RWPE2 (cell line): ENCODE results near the gene PDZRN4.
"Not testable (repeated sequence)": the region's sequence is repeated elsewhere in the genome, so short reads cannot be mapped to it uniquely, and the experiment has no call there.

Experiments used
- ATAC-seq: fragments of 200-7000 bp; cut with Tn5 transposase; 3 replicates; pipeline ENCODE4 v1.9.1; 2021; ENCODE audit warnings: low read depth
- DNase-seq: peaks from one replicate; pipeline ENCODE4 v3.0.0-alpha.2; 2020; ENCODE audit warnings: low spot score
- H3K27ac ChIP-seq: fragments of 450-650 bp; 2 replicates; pipeline ENCODE4 v1.5.1; 2017; ENCODE audit warnings: mild to moderate bottlenecking; ENCODE audit not compliant: poor library complexity, severe bottlenecking
- H3K27me3 ChIP-seq: fragments of 250-450 bp; sonication (Bioruptor Pico); 2 replicates; pipeline ENCODE4 v1.5.1; 2021; ENCODE audit warnings: mild to moderate bottlenecking, moderate library complexity; ENCODE audit not compliant: insufficient read depth, poor library complexity, severe bottlenecking
- H3K36me3 ChIP-seq: fragments of 250-450 bp; sonication (Bioruptor Pico); 2 replicates; pipeline ENCODE4 v1.5.1; 2020; ENCODE audit warnings: low read depth, mild to moderate bottlenecking, moderate library complexity
- H3K4me1 ChIP-seq: fragments of 250-450 bp; sonication (Bioruptor Pico); 2 replicates; pipeline ENCODE4 v1.5.1; 2021; ENCODE audit warnings: mild to moderate bottlenecking, moderate library complexity; ENCODE audit not compliant: insufficient read depth, poor library complexity, severe bottlenecking
- H3K4me3 ChIP-seq: fragments of 250-450 bp; sonication (Bioruptor Pico); 2 replicates; pipeline ENCODE4 v1.5.1; 2021; ENCODE audit warnings: mild to moderate bottlenecking, moderate library complexity; ENCODE audit not compliant: severe bottlenecking
- H3K9me3 ChIP-seq: fragments of 250-450 bp; sonication (Bioruptor Pico); 2 replicates; pipeline ENCODE4 v1.5.1; 2021; ENCODE audit warnings: mild to moderate bottlenecking, moderate library complexity; ENCODE audit not compliant: severe bottlenecking
- CTCF ChIP-seq: fragments of 450-650 bp; IDR thresholded peaks from one replicate; pipeline ENCODE4 v1.5.1; 2017; ENCODE audit warnings: mild to moderate bottlenecking, moderate library complexity; ENCODE audit not compliant: poor library complexity, severe bottlenecking

Gene PDZRN4

GRCh38 chr12:41604830-41605229 is 416.7 kb downstream of the PDZRN4 start:
- H3K27ac ChIP-seq: no peak overlapping the region
- H3K36me3 ChIP-seq: no peaks in the 10 kb centered on the region
- no peaks in the 10 kb centered on the region for H3K4me1 ChIP-seq
- TF ChIP-seq CTCF: no peak
- H3K9me3 ChIP-seq: no peaks in the 10 kb centered on the region
- ATAC-seq: no peak
- no peak for DNase-seq
- H3K27me3 ChIP-seq: no peaks in the 10 kb centered on the region
- H3K4me3 ChIP-seq: no peak overlapping the region

- Histone ChIP-seq H3K27me3 (no peaks in the 10 kb centered on the region), H3K4me1 (no peaks in the 10 kb centered on the region), H3K9me3 (no peaks in the 10 kb centered on the region), H3K36me3 (no peaks in the 10 kb centered on the region), H3K27ac (no peak overlapping the region), H3K4me3 (no peak overlapping the region)
- TF ChIP-seq CTCF: no peak
- no peak for DNase-seq
- ATAC-seq: no peak
These were observed 417.6 kb downstream of the PDZRN4 start for GRCh38 chr12:41605545-41606305.

- H3K27ac ChIP-seq: no peak overlapping the region
- no peaks in the 10 kb centered on the region for H3K27me3 ChIP-seq
- no peak for DNase-seq
- no peak overlapping the region for H3K4me3 ChIP-seq
- no peaks in the 10 kb centered on the region for H3K36me3 ChIP-seq
- ATAC-seq: no peak
- H3K9me3 ChIP-seq: no peaks in the 10 kb centered on the region
- TF ChIP-seq CTCF: no peak
- no peaks in the 10 kb centered on the region for H3K4me1 ChIP-seq
These were observed 418.6 kb downstream of the PDZRN4 start for GRCh38 chr12:41606468-41607445.

DNA sequence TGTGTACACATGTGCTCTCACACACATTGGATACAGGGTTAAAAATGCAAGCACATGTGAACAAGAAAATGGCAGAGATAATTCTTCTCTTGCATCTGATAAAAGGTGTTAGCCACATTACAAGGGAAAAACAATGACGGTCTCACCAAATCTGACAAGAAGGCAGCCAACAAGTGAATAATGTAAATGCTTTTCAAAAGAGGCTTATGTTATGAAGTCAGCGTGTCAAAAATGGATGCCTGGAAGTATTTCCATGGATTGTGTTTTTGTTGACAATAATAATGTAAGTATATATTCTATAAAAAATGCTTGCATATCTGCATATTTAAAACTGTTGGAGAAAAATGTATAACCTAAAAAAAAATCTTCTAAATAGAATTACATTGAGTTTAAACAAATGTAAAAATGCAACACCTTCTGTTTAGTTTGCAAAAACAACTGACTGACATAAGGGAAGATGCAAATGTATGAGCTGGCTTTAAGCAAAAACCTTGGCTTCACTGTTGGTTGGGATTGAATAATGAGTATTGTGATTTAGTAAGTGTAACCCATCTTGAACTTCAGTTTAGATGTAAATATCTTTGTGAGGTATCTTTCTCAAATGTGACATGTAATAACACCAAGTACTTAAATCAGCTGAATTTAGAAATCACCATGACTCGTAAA is 424.9 kb downstream of the PDZRN4 start:
- no peak for ATAC-seq
- Histone ChIP-seq H3K27ac (no peak overlapping the region), H3K27me3 (no peaks in the 10 kb centered on the region), H3K4me1 (no peaks in the 10 kb centered on the region), H3K4me3 (no peak overlapping the region), H3K36me3 (no peaks in the 10 kb centered on the region), H3K9me3 (no peaks in the 10 kb centered on the region)
- no peak for TF ChIP-seq CTCF
- DNase-seq: no peak

- not testable (repeated sequence) for H3K9me3 ChIP-seq, H3K36me3 ChIP-seq, H3K4me3 ChIP-seq, H3K27me3 ChIP-seq, ATAC-seq, DNase-seq, H3K4me1 ChIP-seq, H3K27ac ChIP-seq
These were observed 427.1 kb downstream of the PDZRN4 start for GRCh38 chr12:41615174-41615573.
